Activated CD8-positive, alpha-beta T cell treated with anti-CD3 and anti-CD28 coated beads for 36 hours (primary cell): ENCODE data around the gene VWA2. TPM values are rescaled to one million over a fixed set of nuclear protein-coding genes. Genes with fewer than 3 reads are reported as not detected.

ENCODE experiments used
- ATAC-seq: fragments of 200-7000 bp; cut with Tn5 transposase; one replicate; pipeline ENCODE4 v1.10.0; 2021; ENCODE audit warnings: mild to moderate bottlenecking, moderate library complexity
- CTCF ChIA-PET: fragments of 350-600 bp; sonication (Branson Sonifier 250); formaldehyde crosslinking; loops from one replicate; lab custom pipeline; 2021; ENCODE audit warnings: antibody characterized with exemption; lab: Charles Lee
- POLR2A ChIA-PET: fragments of 350-600 bp; sonication (Branson Sonifier 250); formaldehyde crosslinking; loops from one replicate; lab custom pipeline; 2021; ENCODE audit warnings: antibody characterized with exemption; lab: Charles Lee
- DNase-seq: peaks from one replicate; pipeline ENCODE4 v3.0.0-alpha.2; 2020
- H3K27ac Mint-ChIP-seq: one replicate; pipeline ENCODE4 v1.8.0; 2021; ENCODE audit warnings: mild to moderate bottlenecking, mixed read lengths
- H3K27me3 Mint-ChIP-seq: one replicate; pipeline ENCODE4 v1.8.0; 2021; ENCODE audit warnings: mixed read lengths
- H3K36me3 Mint-ChIP-seq: one replicate; pipeline ENCODE4 v1.8.0; 2021; ENCODE audit warnings: low read depth, mixed read lengths
- H3K4me1 Mint-ChIP-seq: one replicate; pipeline ENCODE4 v1.8.0; 2021; ENCODE audit warnings: low read depth, mixed read lengths
- H3K4me3 Mint-ChIP-seq: one replicate; pipeline ENCODE4 v1.8.0; 2021; ENCODE audit warnings: mild to moderate bottlenecking, moderate library complexity, mixed read lengths
- H3K9me3 Mint-ChIP-seq: one replicate; pipeline ENCODE4 v1.8.0; 2021; ENCODE audit warnings: mixed read lengths
- intact Hi-C: fragments of 100-400 bp; cut with micrococcal nuclease; formaldehyde crosslinking; loops from one replicate; pipeline ENCODE4 v1.10.0; 2022
- total RNA-seq, 2 experiments: library from RNA; stranded (reverse); gene quantifications; one replicate each; pipeline ENCODE4 v1.2.3, GENCODE V29; 2021
- TF ChIP-seq, protein P1 (sequence below): fragments of 200-600 bp; IDR thresholded peaks from one replicate; pipeline ENCODE4 v1.8.0; 2022; ENCODE audit warnings: antibody characterized with exemption, mild to moderate bottlenecking

Gene VWA2
- total RNA-seq, 2 experiments from 2014 or later, result not detected

DNA sequence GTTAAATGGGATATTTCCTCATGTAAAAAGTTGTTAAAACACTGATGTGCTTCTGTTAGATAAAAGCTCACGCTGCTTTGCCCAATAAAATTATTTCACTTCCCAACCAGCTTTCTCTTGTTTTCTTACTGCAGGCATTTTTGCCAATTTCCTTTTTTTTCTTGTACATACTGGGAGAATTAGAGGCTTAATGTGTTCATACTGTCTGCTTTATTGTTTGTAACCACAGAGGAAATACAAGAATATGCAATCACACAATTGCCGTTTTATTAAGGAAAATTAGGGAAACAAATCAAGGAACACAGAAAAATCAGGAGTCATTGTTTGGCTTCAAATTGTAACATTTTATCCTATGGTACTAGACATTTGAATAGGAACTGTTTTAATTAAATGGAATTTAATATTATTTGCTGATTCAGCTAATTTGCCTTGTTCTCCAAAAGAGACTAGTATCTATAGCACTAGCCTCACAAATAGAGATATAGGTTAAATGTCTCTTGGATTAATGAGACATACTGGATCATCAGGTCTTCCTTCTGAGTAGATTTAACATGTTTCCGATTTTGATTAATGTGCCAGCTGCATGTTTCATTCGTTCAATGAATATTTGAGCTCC, 6.4 kb upstream of the VWA2 start:
- intact Hi-C loops, result no loop called here
- DNase-seq, result no peak

GRCh38 chr10:114233482-114233881, 5.6 kb upstream of the VWA2 start:
- Mint-ChIP-seq H3K36me3 (no peaks in the 10 kb centered on the region), H3K27ac (no peak overlapping the region), H3K4me1 (peaks cover 15% of the 10 kb centered on the region), H3K27me3 (peaks cover 18% of the 10 kb centered on the region), H3K4me3 (no peak overlapping the region), H3K9me3 (no peaks in the 10 kb centered on the region)
- ATAC-seq, result no peak
- POLR2A ChIA-PET, result no interaction called here
- no peak for DNase-seq
- TF ChIP-seq, protein P1, sequence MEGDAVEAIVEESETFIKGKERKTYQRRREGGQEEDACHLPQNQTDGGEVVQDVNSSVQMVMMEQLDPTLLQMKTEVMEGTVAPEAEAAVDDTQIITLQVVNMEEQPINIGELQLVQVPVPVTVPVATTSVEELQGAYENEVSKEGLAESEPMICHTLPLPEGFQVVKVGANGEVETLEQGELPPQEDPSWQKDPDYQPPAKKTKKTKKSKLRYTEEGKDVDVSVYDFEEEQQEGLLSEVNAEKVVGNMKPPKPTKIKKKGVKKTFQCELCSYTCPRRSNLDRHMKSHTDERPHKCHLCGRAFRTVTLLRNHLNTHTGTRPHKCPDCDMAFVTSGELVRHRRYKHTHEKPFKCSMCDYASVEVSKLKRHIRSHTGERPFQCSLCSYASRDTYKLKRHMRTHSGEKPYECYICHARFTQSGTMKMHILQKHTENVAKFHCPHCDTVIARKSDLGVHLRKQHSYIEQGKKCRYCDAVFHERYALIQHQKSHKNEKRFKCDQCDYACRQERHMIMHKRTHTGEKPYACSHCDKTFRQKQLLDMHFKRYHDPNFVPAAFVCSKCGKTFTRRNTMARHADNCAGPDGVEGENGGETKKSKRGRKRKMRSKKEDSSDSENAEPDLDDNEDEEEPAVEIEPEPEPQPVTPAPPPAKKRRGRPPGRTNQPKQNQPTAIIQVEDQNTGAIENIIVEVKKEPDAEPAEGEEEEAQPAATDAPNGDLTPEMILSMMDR, result no peak
- CTCF ChIA-PET, result no interaction called here
- intact Hi-C loops, result no loop called here

More for the DNA sequence above, 6.4 kb upstream of the VWA2 start:
- H3K4me3 Mint-ChIP-seq, result no peak overlapping the region
- no peaks in the 10 kb centered on the region for H3K36me3 Mint-ChIP-seq
- no peaks in the 10 kb centered on the region for H3K9me3 Mint-ChIP-seq
- H3K27me3 Mint-ChIP-seq, result peaks cover 12% of the 10 kb centered on the region
- ChIA-PET CTCF (interaction anchor here (0.7 to 1.0 kb wide), 2 partner anchors 58 to 71 kb away, joined by 3 to 4 read pairs; no protein-coding TSS in a partner anchor), POLR2A (interaction anchor here (0.7 kb wide), 1 partner anchor 12 kb away, joined by 3 read pairs; no protein-coding TSS in a partner anchor)
- TF ChIP-seq, protein P1, result no peak
- no peak overlapping the region for H3K27ac Mint-ChIP-seq
- ATAC-seq, result no peak
- peaks cover 15% of the 10 kb centered on the region for H3K4me1 Mint-ChIP-seq

DNA sequence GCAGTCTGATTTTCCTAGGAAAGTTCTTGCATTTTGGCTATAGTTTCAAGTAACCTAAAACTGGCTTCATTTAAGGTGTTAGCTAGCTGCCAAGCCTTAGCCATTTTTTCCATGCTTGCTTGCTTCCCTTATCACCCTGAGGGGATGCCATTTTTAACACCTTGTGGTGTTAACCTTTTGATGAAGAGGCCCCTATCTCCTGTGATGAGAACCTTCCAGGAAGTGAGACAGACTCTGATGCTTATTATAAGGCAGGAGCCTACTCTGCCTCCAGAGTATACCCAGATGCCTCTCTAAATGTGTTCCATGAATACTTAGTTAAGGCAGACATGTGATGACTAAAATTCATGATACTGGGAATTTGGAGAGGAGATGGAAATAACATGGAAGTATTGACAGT, 4.9 kb upstream of the VWA2 start:
- ChIA-PET POLR2A (interaction anchor here (1.1 kb wide), 1 partner anchor 11 kb away, joined by 3 read pairs; no protein-coding TSS in a partner anchor), CTCF (interaction anchor here (0.7 kb wide), 1 partner anchor 70 kb away, joined by 3 read pairs; no protein-coding TSS in a partner anchor)
- DNase-seq (peak; percentile 49), ATAC-seq (peak; percentile 96)
- TF ChIP-seq, protein P1, result no peak
- Mint-ChIP-seq H3K4me3 (no peak overlapping the region), H3K4me1 (peaks cover 18% of the 10 kb centered on the region), H3K9me3 (no peaks in the 10 kb centered on the region), H3K27ac (no peak overlapping the region), H3K27me3 (peaks cover 21% of the 10 kb centered on the region), H3K36me3 (no peaks in the 10 kb centered on the region)
- intact Hi-C loops, result no loop called here

DNA sequence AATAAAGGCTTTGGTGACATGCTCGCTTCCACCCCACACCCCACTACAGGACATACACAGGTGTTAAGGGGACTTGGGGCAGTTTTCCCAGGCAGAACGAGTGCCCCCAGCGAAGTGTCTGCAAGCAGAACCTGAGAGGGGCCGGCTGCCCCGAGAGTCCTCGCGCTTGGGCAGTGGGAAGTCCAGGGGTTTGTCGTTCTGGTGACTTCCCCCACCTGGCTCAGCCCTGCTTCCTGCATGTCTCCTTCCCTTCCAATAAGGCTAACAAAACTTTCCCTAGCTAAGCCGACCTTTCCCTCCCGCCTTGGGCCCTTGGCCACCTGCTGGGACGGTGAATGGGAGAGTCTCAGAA, 916 bp downstream of the VWA2 start:
- CTCF ChIA-PET, result no interaction called here
- peak overlapping the region; percentile 7 for H3K4me3 Mint-ChIP-seq
- no peak overlapping the region for H3K27ac Mint-ChIP-seq
- no peak for DNase-seq
- POLR2A ChIA-PET, result interaction anchor here (1.3 kb wide), 1 partner anchor 66 kb away, joined by 4 read pairs; the partner anchor contains the start of gene CCDC186
- peaks cover 4% of the 10 kb centered on the region for H3K4me1 Mint-ChIP-seq
- H3K27me3 Mint-ChIP-seq, result peaks cover 44% of the 10 kb centered on the region
- no peak for ATAC-seq
- H3K9me3 Mint-ChIP-seq, result no peaks in the 10 kb centered on the region
- intact Hi-C loops, result no loop called here
- TF ChIP-seq, protein P1, result no peak
- no peaks in the 10 kb centered on the region for H3K36me3 Mint-ChIP-seq

DNA sequence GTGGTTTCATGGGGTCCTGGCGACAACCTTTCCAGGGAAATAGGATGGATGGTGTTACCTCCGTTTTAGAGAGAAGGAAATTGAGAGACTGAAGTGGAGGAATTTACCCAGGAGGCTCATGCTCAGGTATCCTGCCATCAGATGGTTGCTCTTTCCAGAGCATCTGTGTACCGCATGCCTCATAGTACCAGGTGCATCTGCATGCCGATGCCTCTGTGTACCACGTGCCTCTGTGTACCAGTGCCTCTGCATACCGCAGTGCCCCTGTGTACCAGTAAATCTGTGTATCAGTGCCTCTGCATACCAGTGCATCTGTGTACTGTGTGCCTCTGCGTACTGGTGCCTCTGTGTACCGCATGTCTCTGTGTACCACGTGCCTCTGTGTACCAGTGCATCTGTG, 3.2 kb downstream of the VWA2 start:
- ChIA-PET CTCF (no interaction called here), POLR2A (no interaction called here)

More for the DNA sequence above, 3.2 kb downstream of the VWA2 start:
- H3K9me3 Mint-ChIP-seq, result no peaks in the 10 kb centered on the region
- peaks cover 3% of the 10 kb centered on the region for H3K4me1 Mint-ChIP-seq
- intact Hi-C loops, result no loop called here
- DNase-seq, result no peak
- TF ChIP-seq, protein P1, result no peak
- no peak overlapping the region for H3K4me3 Mint-ChIP-seq
- no peak overlapping the region for H3K27ac Mint-ChIP-seq
- peaks cover 44% of the 10 kb centered on the region for H3K27me3 Mint-ChIP-seq
- no peak for ATAC-seq
- H3K36me3 Mint-ChIP-seq, result no peaks in the 10 kb centered on the region
